OCI-LY7 (cell line): Measurements from ENCODE around the gene PRSS38. TPM values are rescaled to one million over a fixed set of nuclear protein-coding genes. Genes with fewer than 3 reads are reported as not detected.

ENCODE experiments used
- BruUV-seq: library from RNA; stranded (reverse); fragments of 400-500 nt; replicated peaks from 2 replicates; lab custom pipeline; 2021; lab: Mats Ljungman, UMichigan
- CTCF ChIA-PET: fragments of 300-600 bp; sonication (Branson Sonifier 250); formaldehyde crosslinking; loops from one replicate; lab custom pipeline; 2022; ENCODE audit warnings: antibody characterized with exemption; ENCODE audit not compliant: unreplicated experiment; lab: Charles Lee
- POLR2A ChIA-PET: fragments of 300-600 bp; sonication (Branson Sonifier 250); formaldehyde crosslinking; loops from one replicate; lab custom pipeline; 2022; ENCODE audit warnings: antibody characterized with exemption; lab: Charles Lee
- DNase-seq: peaks from one replicate; pipeline ENCODE4 v3.0.0-alpha.2; 2015; ENCODE audit warnings: low spot score
- H2AFZ ChIP-seq: fragments of 200-600 bp; sonication (generic), shearing (Covaris generic); 2 replicates; pipeline ENCODE4 v1.6.1; 2014; ENCODE audit warnings: mild to moderate bottlenecking, antibody characterized with exemption, low read length, moderate library complexity
- H3K27ac ChIP-seq: fragments of 200-600 bp; sonication (generic); 2 replicates; pipeline ENCODE4 v1.5.1; 2014; ENCODE audit warnings: mixed run types, low read depth, mild to moderate bottlenecking, moderate library complexity, low read length, inconsistent platforms; ENCODE audit not compliant: poor library complexity, severe bottlenecking
- H3K36me3 ChIP-seq: fragments of 200-600 bp; sonication (generic); 2 replicates; pipeline ENCODE4 v1.6.1; 2014; ENCODE audit warnings: mild to moderate bottlenecking, antibody characterized with exemption, low read length, moderate library complexity, mixed read lengths; ENCODE audit not compliant: insufficient read depth
- H3K4me1 ChIP-seq: fragments of 200-600 bp; sonication (generic); 2 replicates; pipeline ENCODE4 v1.5.1; 2014; ENCODE audit warnings: mild to moderate bottlenecking, low read length; ENCODE audit not compliant: insufficient read depth, poor library complexity, severe bottlenecking
- H3K4me2 ChIP-seq: fragments of 200-600 bp; sonication (generic); 2 replicates; pipeline ENCODE4 v1.6.1; 2014; ENCODE audit warnings: mild to moderate bottlenecking, low read length
- H3K4me3 ChIP-seq: fragments of 200-600 bp; sonication (generic); 2 replicates; pipeline ENCODE4 v1.5.1; 2014; ENCODE audit warnings: mild to moderate bottlenecking, low read depth, low read length; ENCODE audit not compliant: poor library complexity, severe bottlenecking
- H3K79me2 ChIP-seq: fragments of 200-600 bp; sonication (generic); 2 replicates; pipeline ENCODE4 v1.6.1; 2016; ENCODE audit warnings: low read depth, mild to moderate bottlenecking, low read length, moderate library complexity, mixed read lengths; ENCODE audit not compliant: insufficient read depth
- H3K9me2 ChIP-seq: fragments of 200-600 bp; sonication (generic); 2 replicates; pipeline ENCODE4 v1.6.1; 2016; ENCODE audit warnings: mild to moderate bottlenecking, low read length, mixed read lengths; ENCODE audit not compliant: insufficient read depth
- H3K9me3 ChIP-seq: fragments of 200-600 bp; sonication (generic); 2 replicates; pipeline ENCODE4 v1.6.1; 2014; ENCODE audit warnings: mild to moderate bottlenecking, mixed run types, low read length, mixed read lengths
- H4K20me1 ChIP-seq: fragments of 200-600 bp; sonication (generic); 2 replicates; pipeline ENCODE4 v1.6.1; 2014; ENCODE audit warnings: mild to moderate bottlenecking, antibody characterized with exemption, low read length, moderate library complexity, mixed read lengths; ENCODE audit not compliant: insufficient read depth
- CTCF ChIP-seq: fragments of 200-600 bp; sonication (generic); conservative IDR thresholded peaks from 2 replicates; pipeline ENCODE4 v1.5.1; 2014; ENCODE audit warnings: mild to moderate bottlenecking, antibody characterized with exemption, low read length, moderate library complexity, mixed read lengths
- EZH2phosphoT487 ChIP-seq: fragments of 200-600 bp; sonication (generic); IDR thresholded peaks from 2 replicates; pipeline ENCODE4 v1.6.1; 2018; ENCODE audit warnings: low read depth, borderline replicate concordance, mild to moderate bottlenecking, mixed run types, antibody characterized with exemption, low read length, moderate library complexity, mixed read lengths
- intact Hi-C: fragments of 100-400 bp; cut with micrococcal nuclease; formaldehyde crosslinking; loops from one replicate; pipeline ENCODE4 v1.10.0; 2022; ENCODE audit not compliant: unreplicated experiment
- total RNA-seq, 2 experiments: library from RNA; depleted of rRNA in 1 of 2; stranded (reverse); fragments of >200 nt in 1 of 2; shearing (Covaris generic) in 1 of 2; gene quantifications; 2 replicates each; pipeline ENCODE4 v1.2.3, GENCODE V29; 2014 to 2022

Gene PRSS38
- total RNA-seq, 2 experiments from 2014 or later: not detected

GRCh38 chr1:227838181-227838580 lies 22.7 kb downstream of the PRSS38 start:
- no peaks in the 10 kb centered on the region for H3K9me3 ChIP-seq
- no peaks in the 10 kb centered on the region for H3K9me2 ChIP-seq
- H3K36me3 ChIP-seq: no peaks in the 10 kb centered on the region
- no peaks in the 10 kb centered on the region for H3K79me2 ChIP-seq
- H2AFZ ChIP-seq: no peak overlapping the region
- no peaks in the 10 kb centered on the region for H4K20me1 ChIP-seq
- no peaks in the 10 kb centered on the region for H3K4me1 ChIP-seq
- no peak for DNase-seq
- BruUV-seq: no TSS peak
- TF ChIP-seq EZH2phosphoT487 (no peak), CTCF (no peak)
- no peak overlapping the region for H3K27ac ChIP-seq
- ChIA-PET POLR2A (interaction anchor here (0.5 to 1.0 kb wide), 2 partner anchors 20 to 54 kb away, joined by 3 to 4 read pairs; no protein-coding TSS in a partner anchor), CTCF (no interaction called here)
- intact Hi-C loops: no loop called here
- no peak overlapping the region for H3K4me3 ChIP-seq
- no peak overlapping the region for H3K4me2 ChIP-seq

GRCh38 chr1:227841096-227841495 lies 25.6 kb downstream of the PRSS38 start:
- BruUV-seq: no TSS peak
- H3K9me3 ChIP-seq: no peaks in the 10 kb centered on the region
- H3K4me2 ChIP-seq: no peak overlapping the region
- H3K4me1 ChIP-seq: no peaks in the 10 kb centered on the region
- intact Hi-C loops: no loop called here
- H3K36me3 ChIP-seq: no peaks in the 10 kb centered on the region
- no peak overlapping the region for H3K4me3 ChIP-seq
- POLR2A ChIA-PET: no interaction called here
- no peaks in the 10 kb centered on the region for H3K9me2 ChIP-seq
- H2AFZ ChIP-seq: no peak overlapping the region
- no peak for DNase-seq
- no peaks in the 10 kb centered on the region for H4K20me1 ChIP-seq
- H3K27ac ChIP-seq: no peak overlapping the region
- no peaks in the 10 kb centered on the region for H3K79me2 ChIP-seq
- no peak for TF ChIP-seq CTCF
- TF ChIP-seq EZH2phosphoT487: no peak
- CTCF ChIA-PET: no interaction called here

- Histone ChIP-seq H3K79me2 (no peaks in the 10 kb centered on the region), H3K4me1 (no peaks in the 10 kb centered on the region), H3K4me2 (no peak overlapping the region), H2AFZ (no peak overlapping the region), H3K4me3 (no peak overlapping the region), H3K9me3 (no peaks in the 10 kb centered on the region), H3K27ac (no peak overlapping the region), H3K36me3 (no peaks in the 10 kb centered on the region), H3K9me2 (no peaks in the 10 kb centered on the region), H4K20me1 (no peaks in the 10 kb centered on the region)
- DNase-seq: no peak
- ChIA-PET POLR2A (no interaction called here), CTCF (no interaction called here)
- no peak for TF ChIP-seq EZH2phosphoT487
- TF ChIP-seq CTCF: no peak
- intact Hi-C loops: no loop called here
- BruUV-seq: no TSS peak
Measured at GRCh38 chr1:227844320-227845146, 29.1 kb downstream of the PRSS38 start.
